Fibroblast of villous mesenchyme (primary cell): Measurements from ENCODE around the gene SMYD2. TPM values are rescaled to one million over a fixed set of nuclear protein-coding genes. Genes with fewer than 3 reads are reported as not detected.
"Not testable (repeated sequence)": the region's sequence is repeated elsewhere in the genome, so short reads cannot be mapped to it uniquely, and the experiment has no call there.

Experiments used
- DNase-seq: peaks from one replicate; pipeline ENCODE4 v3.0.0-alpha.2; 2010; ENCODE audit warnings: low read depth
- H3K4me3 ChIP-seq: 2 replicates; pipeline ENCODE4 v1.5.1; 2011; ENCODE audit warnings: low read depth, mild to moderate bottlenecking, low read length
- CTCF ChIP-seq: IDR thresholded peaks from 2 replicates; pipeline ENCODE4 v1.5.1; 2012; ENCODE audit warnings: low read depth, mild to moderate bottlenecking, low read length; ENCODE audit not compliant: insufficient read depth
- total RNA-seq: library from RNA; depleted of rRNA; stranded (reverse); fragments of >200 nt; gene quantifications from 2 replicates; pipeline ENCODE4 v1.2.3, GENCODE V29; 2012

Gene SMYD2
- total RNA-seq, 1 donor = 48.8 TPM

- no peak overlapping the region for H3K4me3 ChIP-seq
- TF ChIP-seq CTCF = no peak
- DNase-seq = no peak
Measured at GRCh38 chr1:214271174-214271858, 9.6 kb upstream of the SMYD2 start.

GRCh38 chr1:214271995-214272731 is 8.8 kb upstream of the SMYD2 start:
- no peak for DNase-seq
- TF ChIP-seq CTCF = no peak
- H3K4me3 ChIP-seq = no peak overlapping the region

- DNase-seq = no peak
- TF ChIP-seq CTCF = no peak
- no peak overlapping the region for H3K4me3 ChIP-seq
Measured at GRCh38 chr1:214272964-214273533, 7.9 kb upstream of the SMYD2 start.

GRCh38 chr1:214275700-214276099 is 5.3 kb upstream of the SMYD2 start:
- not testable (repeated sequence) for H3K4me3 ChIP-seq, DNase-seq

- no peak for DNase-seq
- H3K4me3 ChIP-seq = no peak overlapping the region
- TF ChIP-seq CTCF = no peak
Measured at GRCh38 chr1:214276786-214277185, 4.2 kb upstream of the SMYD2 start.

- H3K4me3 ChIP-seq = no peak overlapping the region
- no peak for TF ChIP-seq CTCF
- no peak for DNase-seq
Measured at GRCh38 chr1:214277704-214278635, 3.0 kb upstream of the SMYD2 start.
